ENCODE results near the gene NUP214.
"Not testable (repeated sequence)": the region's sequence is repeated elsewhere in the genome, so short reads cannot be mapped to it uniquely, and the experiment has no call there.

The NUP214 gene

GRCh38 chr9:131165523-131165922, 40.1 kb downstream of the NUP214 start:
- no peak for FAIRE-seq

- no peak for FAIRE-seq
Observed at GRCh38 chr9:131167146-131167692, 41.8 kb downstream of the NUP214 start.

- FAIRE-seq, result no peak
Observed at GRCh38 chr9:131167936-131168335, 42.5 kb downstream of the NUP214 start.

GRCh38 chr9:131169563-131170240, 44.3 kb downstream of the NUP214 start:
- no peak for FAIRE-seq

- no peak for FAIRE-seq
Observed at GRCh38 chr9:131173995-131174394, 48.6 kb downstream of the NUP214 start.

GRCh38 chr9:131174681-131175239, 49.4 kb downstream of the NUP214 start:
- FAIRE-seq, result no peak

GRCh38 chr9:131177898-131178297, 52.5 kb downstream of the NUP214 start:
- FAIRE-seq, result no peak

- FAIRE-seq, result no peak
Observed at GRCh38 chr9:131178382-131178781, 53.0 kb downstream of the NUP214 start.

GRCh38 chr9:131178926-131179325, 53.5 kb downstream of the NUP214 start:
- no peak for FAIRE-seq

GRCh38 chr9:131179561-131180219, 54.3 kb downstream of the NUP214 start:
- no peak for FAIRE-seq

- FAIRE-seq, result no peak
Observed at GRCh38 chr9:131180454-131180853, 55.1 kb downstream of the NUP214 start.

- no peak for FAIRE-seq
Observed at GRCh38 chr9:131181091-131181681, 55.8 kb downstream of the NUP214 start.

- FAIRE-seq, result no peak
Observed at GRCh38 chr9:131185924-131186323, 60.5 kb downstream of the NUP214 start.

- no peak for FAIRE-seq
Observed at GRCh38 chr9:131186622-131187021, 61.2 kb downstream of the NUP214 start.

- no peak for FAIRE-seq
Observed at GRCh38 chr9:131187957-131188356, 62.6 kb downstream of the NUP214 start.

GRCh38 chr9:131188976-131189375, 63.6 kb downstream of the NUP214 start:
- FAIRE-seq, result no peak

- no peak for FAIRE-seq
Observed at GRCh38 chr9:131190191-131190590, 64.8 kb downstream of the NUP214 start.

GRCh38 chr9:131191032-131191431, 65.6 kb downstream of the NUP214 start:
- not testable (repeated sequence) for FAIRE-seq

GRCh38 chr9:131191857-131192256, 66.5 kb downstream of the NUP214 start:
- FAIRE-seq, result no peak

GRCh38 chr9:131193051-131193450, 67.7 kb downstream of the NUP214 start:
- no peak for FAIRE-seq

- FAIRE-seq, result no peak
Observed at GRCh38 chr9:131194762-131195161, 69.4 kb downstream of the NUP214 start.

- FAIRE-seq, result no peak
Observed at GRCh38 chr9:131197160-131197911, 72.0 kb downstream of the NUP214 start.

All from endometrium (tissue), 2 donors.